Placental epithelial cell (primary cell): ENCODE measurements around the gene DNAH5. TPM values are rescaled to one million over a fixed set of nuclear protein-coding genes. Genes with fewer than 3 reads are reported as not detected.

Experiments
- total RNA-seq: library from RNA; depleted of rRNA; stranded (reverse); fragments of >200 nt; gene quantifications from 2 replicates; pipeline ENCODE4 v1.2.3, GENCODE V29; 2012

DNAH5 gene
- total RNA-seq = 0.39 and 0.43 TPM in 2 replicates

GRCh38 chr5:13944560-13945199 lies at the start of gene DNAH5:
DNAH5 (minus strand) TSS chr5:13944688; CDS start chr5:13944438, 250 bp downstream.

Other genes starting within 250 kb of the DNAH5 start
- 180 and 423 TPM in 2 replicates for gene TRIO, start 198.7 kb upstream of the DNAH5 start, total RNA-seq